Hepatocyte (in vitro differentiated cells): ENCODE data around the gene SOD3. TPM values are rescaled to one million over a fixed set of nuclear protein-coding genes. Genes with fewer than 3 reads are reported as not detected.
A peak's percentile ranks its signal among the peaks of the same experiment; 100 is the strongest.

Source experiments
- DNase-seq: peaks from one replicate; pipeline ENCODE4 v3.0.0-alpha.2; 2016; ENCODE audit warnings: low spot score
- H2AFZ ChIP-seq: fragments of 200-600 bp; sonication (generic); 2 replicates; pipeline ENCODE4 v1.6.0; 2016; ENCODE audit warnings: antibody characterized with exemption, mild to moderate bottlenecking
- H3K27ac ChIP-seq: fragments of 200-600 bp; sonication (generic); 2 replicates; pipeline ENCODE4 v1.5.1; 2016; ENCODE audit warnings: mild to moderate bottlenecking
- H3K27me3 ChIP-seq: fragments of 200-600 bp; sonication (generic); 2 replicates; pipeline ENCODE4 v1.6.1; 2016
- H3K36me3 ChIP-seq: fragments of 200-600 bp; sonication (generic); replicated peaks from 2 replicates; pipeline ENCODE4 v1.5.1; 2016; ENCODE audit warnings: low read depth; ENCODE audit not compliant: insufficient read depth
- H3K4me1 ChIP-seq: fragments of 200-600 bp; sonication (generic); 2 replicates; pipeline ENCODE4 v1.5.1; 2016; ENCODE audit warnings: mild to moderate bottlenecking, moderate library complexity; ENCODE audit not compliant: insufficient read depth
- H3K4me2 ChIP-seq: fragments of 200-600 bp; sonication (generic); 2 replicates; pipeline ENCODE4 v1.6.0; 2016
- H3K4me3 ChIP-seq: fragments of 200-600 bp; sonication (generic); 2 replicates; pipeline ENCODE4 v1.5.1; 2016; ENCODE audit warnings: mild to moderate bottlenecking
- H3K79me2 ChIP-seq: fragments of 200-600 bp; sonication (generic); 2 replicates; pipeline ENCODE4 v1.6.0; 2017; ENCODE audit warnings: mild to moderate bottlenecking
- H3K9me2 ChIP-seq: fragments of 200-600 bp; sonication (generic); replicated peaks from 2 replicates; pipeline ENCODE4 v1.6.0; 2017; ENCODE audit warnings: mild to moderate bottlenecking; ENCODE audit not compliant: insufficient read depth
- H3K9me3 ChIP-seq: fragments of 200-600 bp; sonication (generic); 2 replicates; pipeline ENCODE4 v1.5.1; 2016; ENCODE audit warnings: low read depth, mild to moderate bottlenecking
- H4K20me1 ChIP-seq: fragments of 200-600 bp; sonication (generic); 2 replicates; pipeline ENCODE4 v1.6.0; 2016; ENCODE audit warnings: mild to moderate bottlenecking; ENCODE audit not compliant: insufficient read depth, poor library complexity, severe bottlenecking
- CTCF ChIP-seq: fragments of 200-600 bp; sonication (generic); IDR thresholded peaks from 2 replicates; pipeline ENCODE4 v1.5.1; 2016; ENCODE audit warnings: antibody characterized with exemption, mild to moderate bottlenecking; ENCODE audit not compliant: poor library complexity
- EZH2 ChIP-seq: fragments of 200-600 bp; sonication (generic); IDR thresholded peaks from 2 replicates; pipeline ENCODE4 v1.6.1; 2016; ENCODE audit warnings: antibody characterized with exemption, mild to moderate bottlenecking, borderline replicate concordance
- EZH2phosphoT487 ChIP-seq: fragments of 200-600 bp; sonication (generic); IDR thresholded peaks from one replicate; pipeline ENCODE4 v1.6.1; 2018; ENCODE audit warnings: antibody characterized with exemption, mild to moderate bottlenecking, low read depth, moderate library complexity; ENCODE audit not compliant: unreplicated experiment, severe bottlenecking
- WGBS: methylation state at CpG from one replicate; pipeline ENCODE4 v1.1.6; 2016; ENCODE audit warnings: low lambda C conversion rate; ENCODE audit errors: missing lambda C conversion rate; 5-methylcytosine and 5-hydroxymethylcytosine counted together
- polyA plus RNA-seq: library from polyadenylated mRNA; unstranded; fragments of >200 nt; fragmentation: Nextera tagmentation; extraction: Ambion mirVana; gene quantifications from 2 replicates; pipeline ENCODE4 v1.2.1, GENCODE V29; 2016
- total RNA-seq: library from RNA; depleted of rRNA; stranded (reverse); fragments of >200 nt; gene quantifications from 2 replicates; pipeline ENCODE4 v1.2.3, GENCODE V29; 2014

The SOD3 gene
- total and polyA plus RNA-seq, 2 experiments from 2014 or later = 7.5 to 20.3 TPM

GRCh38 chr4:24799196-24799543 is 3.8 kb downstream of the SOD3 start:
- H3K27me3 ChIP-seq = peaks cover 50% of the 10 kb centered on the region

GRCh38 chr4:24799544-24800324 is 4.4 kb downstream of the SOD3 start:
- Histone ChIP-seq H3K36me3 (no peaks in the 10 kb centered on the region), H3K27ac (no peak overlapping the region), H3K4me3 (no peak overlapping the region), H3K27me3 (peaks cover 50% of the 10 kb centered on the region), H3K4me1 (peaks cover 13% of the 10 kb centered on the region), H3K4me2 (peak overlapping the region; percentile 84), H3K9me3 (no peaks in the 10 kb centered on the region), H3K79me2 (no peaks in the 10 kb centered on the region), H4K20me1 (no peaks in the 10 kb centered on the region), H3K9me2 (no peaks in the 10 kb centered on the region), H2AFZ (peak overlapping the region; percentile 56)
- DNase-seq = no peak
- 28% methylated on average over 78 of the region's 103 CpGs for WGBS
- TF ChIP-seq CTCF = no peak
- no peak for TF ChIP-seq EZH2phosphoT487
- no peak for TF ChIP-seq EZH2

More at GRCh38 chr4:24799196-24799543, 3.8 kb downstream of the SOD3 start:
- H3K4me1 ChIP-seq = peaks cover 14% of the 10 kb centered on the region
- WGBS = 87% methylated on average over 13 of the region's 13 CpGs
- no peak for DNase-seq
- H3K4me2 ChIP-seq = no peak overlapping the region
- no peak for TF ChIP-seq EZH2phosphoT487
- TF ChIP-seq CTCF = no peak
- no peak for TF ChIP-seq EZH2
- no peaks in the 10 kb centered on the region for H4K20me1 ChIP-seq
- H3K36me3 ChIP-seq = no peaks in the 10 kb centered on the region
- no peaks in the 10 kb centered on the region for H3K9me2 ChIP-seq
- H2AFZ ChIP-seq = no peak overlapping the region
- no peak overlapping the region for H3K27ac ChIP-seq
- no peak overlapping the region for H3K4me3 ChIP-seq
- no peaks in the 10 kb centered on the region for H3K79me2 ChIP-seq
- H3K9me3 ChIP-seq = no peaks in the 10 kb centered on the region

GRCh38 chr4:24800325-24800895 is 5.0 kb downstream of the SOD3 start:
- H3K36me3 ChIP-seq = no peaks in the 10 kb centered on the region
- H3K4me2 ChIP-seq = peak overlapping the region; percentile 84
- peaks cover 8% of the 10 kb centered on the region for H3K4me1 ChIP-seq
- no peak for DNase-seq
- no peaks in the 10 kb centered on the region for H3K9me3 ChIP-seq
- WGBS = 12% methylated on average over 15 of the region's 25 CpGs
- H4K20me1 ChIP-seq = no peaks in the 10 kb centered on the region
- no peak overlapping the region for H3K4me3 ChIP-seq
- peak overlapping the region; percentile 56 for H2AFZ ChIP-seq
- H3K27ac ChIP-seq = no peak overlapping the region
- peaks cover 50% of the 10 kb centered on the region for H3K27me3 ChIP-seq
- H3K79me2 ChIP-seq = no peaks in the 10 kb centered on the region
- no peak for TF ChIP-seq EZH2
- no peak for TF ChIP-seq CTCF
- TF ChIP-seq EZH2phosphoT487 = no peak
- no peaks in the 10 kb centered on the region for H3K9me2 ChIP-seq
